Neural cell (in vitro differentiated cells): ENCODE data around the gene DUS3L.

Experiments used
- CTCF ChIP-seq: fragments of 450-650 bp; IDR thresholded peaks from 2 replicates; pipeline ENCODE4 v1.5.1; 2014; ENCODE audit warnings: antibody characterized with exemption, mild to moderate bottlenecking, moderate library complexity; ENCODE audit not compliant: poor library complexity, severe bottlenecking
- EP300 ChIP-seq: fragments of 450-650 bp; conservative IDR thresholded peaks from 2 replicates; pipeline ENCODE4 v1.6.1; 2014; ENCODE audit warnings: antibody characterized with exemption, mild to moderate bottlenecking, moderate library complexity; ENCODE audit not compliant: poor library complexity, severe bottlenecking
- EZH2 ChIP-seq: fragments of 200-600, 300-800 bp; shearing (Covaris generic), sonication (generic); IDR thresholded peaks from 2 replicates; pipeline ENCODE4 v1.6.1; 2014; ENCODE audit warnings: antibody characterized with exemption, low read length, borderline replicate concordance, mild to moderate bottlenecking; ENCODE audit not compliant: insufficient read depth, poor library complexity, severe bottlenecking
- REST ChIP-seq: IDR thresholded peaks from 2 replicates; pipeline ENCODE4 v1.6.1; 2012; ENCODE audit warnings: borderline replicate concordance

- TF ChIP-seq CTCF = no peak
- TF ChIP-seq EZH2 = no peak
- no peak for TF ChIP-seq REST
- TF ChIP-seq EP300 = no peak
These were observed 9.7 kb upstream of the DUS3L start for GRCh38 chr19:5800361-5801270.
